Measurements from ENCODE around the gene TSFM. TPM values are rescaled to one million over a fixed set of nuclear protein-coding genes. Genes with fewer than 3 reads are reported as not detected.

Gene TSFM
- total and polyA plus RNA-seq, 2 donors (not counting 1 experiment from before 2014, with no cell fraction given), result 15.5 to 16.8 TPM

DNA sequence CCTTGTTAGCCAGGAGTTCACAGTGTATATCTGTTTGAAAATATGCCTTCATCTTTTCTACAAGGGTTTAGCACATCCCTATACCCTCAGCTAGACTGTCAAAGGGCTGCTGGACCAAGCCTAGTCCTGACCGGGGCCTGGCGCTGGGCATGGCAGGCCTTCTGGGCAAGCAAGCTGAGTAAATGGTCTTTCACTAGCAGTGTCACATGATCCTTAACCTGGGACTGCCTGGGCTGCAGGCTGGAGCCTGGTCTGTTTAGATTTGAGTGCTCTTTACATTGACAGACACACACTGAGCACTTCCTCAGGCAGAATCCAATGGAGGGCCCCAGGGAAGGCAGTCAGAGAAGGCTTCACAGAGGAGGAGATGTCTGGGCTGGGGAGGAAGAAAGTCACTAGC, 42.9 kb downstream of the TSFM start:
- Histone ChIP-seq H3K36me3 (ENCODE audit: control insufficient read depth, insufficient read depth, low read length) (peaks cover 56% of the 10 kb centered on the region), H3K79me2 (ENCODE audit: control insufficient read depth, insufficient read depth, low read length) (peaks cover 44% of the 10 kb centered on the region), H4K20me1 (ENCODE audit: control insufficient read depth, extremely low read depth, insufficient read depth, low read length) (peaks cover 3% of the 10 kb centered on the region), H3K4me3 (replicated peaks in 1 of 4; ENCODE audit: control extremely low read depth in 1 of 4, insufficient read depth in 1 of 4, low read depth in 3 of 4, low read length in 4 of 4) (no peak overlapping the region), H3K4me2 (ENCODE audit: extremely low read depth, insufficient read depth, low read length) (no peak overlapping the region), H3K4me1 (ENCODE audit: control insufficient read depth, extremely low read depth, insufficient read depth, low read length) (no peaks in the 10 kb centered on the region), H3K27ac (ENCODE audit: insufficient read depth, low read length) (no peak overlapping the region), H3K9ac (ENCODE audit: insufficient read depth, low read length) (no peak overlapping the region), H3K27me3 (ENCODE audit: control insufficient read depth, insufficient read depth, low read length) (no peaks in the 10 kb centered on the region), H2AFZ (ENCODE audit: low read length) (no peak overlapping the region), H3K9me3 (ENCODE audit: control insufficient read depth, insufficient read depth, low read depth, low read length) (no peaks in the 10 kb centered on the region)
- TF ChIP-seq EZH2 (IDR thresholded peaks at IDR 0.05; ENCODE audit: low read length, missing control alignments), result no peak
- TF ChIP-seq, protein P1, sequence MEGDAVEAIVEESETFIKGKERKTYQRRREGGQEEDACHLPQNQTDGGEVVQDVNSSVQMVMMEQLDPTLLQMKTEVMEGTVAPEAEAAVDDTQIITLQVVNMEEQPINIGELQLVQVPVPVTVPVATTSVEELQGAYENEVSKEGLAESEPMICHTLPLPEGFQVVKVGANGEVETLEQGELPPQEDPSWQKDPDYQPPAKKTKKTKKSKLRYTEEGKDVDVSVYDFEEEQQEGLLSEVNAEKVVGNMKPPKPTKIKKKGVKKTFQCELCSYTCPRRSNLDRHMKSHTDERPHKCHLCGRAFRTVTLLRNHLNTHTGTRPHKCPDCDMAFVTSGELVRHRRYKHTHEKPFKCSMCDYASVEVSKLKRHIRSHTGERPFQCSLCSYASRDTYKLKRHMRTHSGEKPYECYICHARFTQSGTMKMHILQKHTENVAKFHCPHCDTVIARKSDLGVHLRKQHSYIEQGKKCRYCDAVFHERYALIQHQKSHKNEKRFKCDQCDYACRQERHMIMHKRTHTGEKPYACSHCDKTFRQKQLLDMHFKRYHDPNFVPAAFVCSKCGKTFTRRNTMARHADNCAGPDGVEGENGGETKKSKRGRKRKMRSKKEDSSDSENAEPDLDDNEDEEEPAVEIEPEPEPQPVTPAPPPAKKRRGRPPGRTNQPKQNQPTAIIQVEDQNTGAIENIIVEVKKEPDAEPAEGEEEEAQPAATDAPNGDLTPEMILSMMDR (conservative IDR thresholded peaks at IDR 0.05 in 1 of 2, IDR thresholded peaks at IDR 0.05 in 1 of 2; ENCODE audit: low read depth in 1 of 2, low read length in 2 of 2), result no peak
- no peak for DNase-seq (ENCODE audit: low read depth in 2 of 2)

DNA sequence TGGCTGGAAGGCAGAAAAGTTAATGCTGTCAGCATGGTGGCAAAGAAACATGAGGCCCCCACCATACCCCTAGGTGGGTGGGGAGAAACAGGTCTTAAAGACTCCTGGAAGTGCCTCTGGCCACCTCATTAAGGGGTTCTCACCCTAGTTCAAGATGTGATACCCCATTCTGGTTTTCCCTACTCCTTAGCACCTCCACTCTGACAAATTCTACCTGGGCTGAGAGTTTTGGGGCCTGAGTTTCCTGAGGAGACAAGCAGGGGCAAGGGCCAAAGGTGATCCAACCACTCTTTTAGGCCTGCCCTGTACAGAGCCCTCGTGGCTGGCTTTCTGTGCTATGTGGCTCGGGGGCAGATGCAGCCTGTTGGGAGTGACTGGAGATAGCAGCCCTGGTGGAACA, 43.8 kb downstream of the TSFM start:
- H3K79me2 ChIP-seq (ENCODE audit: control insufficient read depth, insufficient read depth, low read length), result peaks cover 54% of the 10 kb centered on the region
- TF ChIP-seq EZH2 (IDR thresholded peaks at IDR 0.05; ENCODE audit: low read length, missing control alignments), result no peak
- TF ChIP-seq, protein P1 (conservative IDR thresholded peaks at IDR 0.05 in 1 of 2, IDR thresholded peaks at IDR 0.05 in 1 of 2; ENCODE audit: low read depth in 1 of 2, low read length in 2 of 2), result no peak
- no peak overlapping the region for H3K27ac ChIP-seq (ENCODE audit: insufficient read depth, low read length)
- no peak overlapping the region for H2AFZ ChIP-seq (ENCODE audit: low read length)
- no peak overlapping the region for H3K4me2 ChIP-seq (ENCODE audit: extremely low read depth, insufficient read depth, low read length)
- H3K9me3 ChIP-seq (ENCODE audit: control insufficient read depth, insufficient read depth, low read depth, low read length), result no peaks in the 10 kb centered on the region
- DNase-seq (ENCODE audit: low read depth in 2 of 2), result no peak
- peaks cover 3% of the 10 kb centered on the region for H3K4me1 ChIP-seq (ENCODE audit: control insufficient read depth, extremely low read depth, insufficient read depth, low read length)
- H3K4me3 ChIP-seq (replicated peaks in 1 of 4; ENCODE audit: control extremely low read depth in 1 of 4, insufficient read depth in 1 of 4, low read depth in 3 of 4, low read length in 4 of 4), result no peak overlapping the region
- peaks cover 3% of the 10 kb centered on the region for H4K20me1 ChIP-seq (ENCODE audit: control insufficient read depth, extremely low read depth, insufficient read depth, low read length)
- no peak overlapping the region for H3K9ac ChIP-seq (ENCODE audit: insufficient read depth, low read length)
- peaks cover 53% of the 10 kb centered on the region for H3K36me3 ChIP-seq (ENCODE audit: control insufficient read depth, insufficient read depth, low read length)
- no peaks in the 10 kb centered on the region for H3K27me3 ChIP-seq (ENCODE audit: control insufficient read depth, insufficient read depth, low read length)

- peaks cover 3% of the 10 kb centered on the region for H4K20me1 ChIP-seq (ENCODE audit: control insufficient read depth, extremely low read depth, insufficient read depth, low read length)
- H3K9ac ChIP-seq (ENCODE audit: insufficient read depth, low read length), result no peak overlapping the region
- no peak for TF ChIP-seq EZH2 (IDR thresholded peaks at IDR 0.05; ENCODE audit: low read length, missing control alignments)
- TF ChIP-seq, protein P1 (conservative IDR thresholded peaks at IDR 0.05 in 1 of 2, IDR thresholded peaks at IDR 0.05 in 1 of 2; ENCODE audit: low read depth in 1 of 2, low read length in 2 of 2), result no peak
- no peaks in the 10 kb centered on the region for H3K27me3 ChIP-seq (ENCODE audit: control insufficient read depth, insufficient read depth, low read length)
- no peak overlapping the region for H2AFZ ChIP-seq (ENCODE audit: low read length)
- no peak for DNase-seq (ENCODE audit: low read depth in 2 of 2)
- peaks cover 48% of the 10 kb centered on the region for H3K36me3 ChIP-seq (ENCODE audit: control insufficient read depth, insufficient read depth, low read length)
- peaks cover 9% of the 10 kb centered on the region for H3K4me1 ChIP-seq (ENCODE audit: control insufficient read depth, extremely low read depth, insufficient read depth, low read length)
- peaks cover 59% of the 10 kb centered on the region for H3K79me2 ChIP-seq (ENCODE audit: control insufficient read depth, insufficient read depth, low read length)
- no peak overlapping the region for H3K4me2 ChIP-seq (ENCODE audit: extremely low read depth, insufficient read depth, low read length)
- H3K9me3 ChIP-seq (ENCODE audit: control insufficient read depth, insufficient read depth, low read depth, low read length), result no peaks in the 10 kb centered on the region
- no peak overlapping the region for H3K27ac ChIP-seq (ENCODE audit: insufficient read depth, low read length)
- no peak overlapping the region for H3K4me3 ChIP-seq (replicated peaks in 1 of 4; ENCODE audit: control extremely low read depth in 1 of 4, insufficient read depth in 1 of 4, low read depth in 3 of 4, low read length in 4 of 4)
These were observed 44.4 kb downstream of the TSFM start for GRCh38 chr12:57826966-57827365.

All from fibroblast of lung (primary cell).